Nephron progenitor cell (in vitro differentiated cells): ENCODE results near the gene AXIN1.

Experiments
- DNase-seq: peaks from one replicate; pipeline ENCODE4 v3.0.0; 2021
- H3K27ac Mint-ChIP-seq: 2 replicates; pipeline ENCODE4 v1.8.0; 2021; ENCODE audit warnings: mild to moderate bottlenecking, moderate library complexity, mixed read lengths
- H3K27me3 Mint-ChIP-seq: 2 replicates; pipeline ENCODE4 v1.8.0; 2021; ENCODE audit warnings: mild to moderate bottlenecking, low read depth, mixed read lengths; ENCODE audit not compliant: poor library complexity
- H3K36me3 Mint-ChIP-seq: 2 replicates; pipeline ENCODE4 v1.8.0; 2021; ENCODE audit warnings: low read depth, mixed read lengths
- H3K4me1 Mint-ChIP-seq: 2 replicates; pipeline ENCODE4 v1.8.0; 2021; ENCODE audit warnings: mixed read lengths
- H3K4me3 Mint-ChIP-seq: 2 replicates; pipeline ENCODE4 v1.8.0; 2021; ENCODE audit warnings: mild to moderate bottlenecking, moderate library complexity, mixed read lengths
- H3K9me3 Mint-ChIP-seq: 2 replicates; pipeline ENCODE4 v1.8.0; 2021; ENCODE audit warnings: mild to moderate bottlenecking, moderate library complexity, mixed read lengths
- TF ChIP-seq, protein P1 (sequence below): fragments of 200-600 bp; sonication (generic); IDR thresholded peaks from 2 replicates; pipeline ENCODE4 v1.5.0; 2021; ENCODE audit warnings: antibody characterized with exemption

The AXIN1 gene

DNA sequence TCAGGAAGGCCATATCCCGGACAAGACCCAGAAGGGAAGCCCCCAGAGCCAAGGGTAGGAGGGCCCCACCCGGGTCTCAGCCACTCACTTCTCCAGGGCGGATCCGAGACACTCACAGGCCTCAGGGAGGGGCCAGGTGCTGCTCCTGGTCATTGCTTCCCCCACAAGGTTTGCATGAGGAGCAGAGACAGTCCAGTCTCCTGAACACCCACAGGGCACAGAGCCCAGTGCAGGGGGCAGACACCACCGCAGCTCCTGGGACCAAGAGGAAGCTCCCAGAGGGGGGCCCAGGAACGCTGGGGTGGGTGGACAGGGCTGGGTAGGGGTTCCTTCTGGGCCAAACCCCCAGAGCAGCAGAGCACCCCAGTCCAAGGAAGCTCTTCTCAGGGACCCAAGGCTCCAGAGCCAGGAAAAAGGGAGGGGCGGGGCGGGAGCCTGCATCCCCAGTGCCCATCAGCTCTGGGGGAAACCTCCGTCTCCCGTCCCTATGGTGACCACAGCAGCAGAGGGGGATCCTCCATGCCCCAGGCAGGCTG, 18.5 kb upstream of the AXIN1 start:
- H3K9me3 Mint-ChIP-seq, result no peaks in the 10 kb centered on the region
- H3K27me3 Mint-ChIP-seq, result no peaks in the 10 kb centered on the region
- H3K36me3 Mint-ChIP-seq, result peaks cover 9% of the 10 kb centered on the region
- H3K4me1 Mint-ChIP-seq, result peaks cover 12% of the 10 kb centered on the region
- TF ChIP-seq, protein P1, sequence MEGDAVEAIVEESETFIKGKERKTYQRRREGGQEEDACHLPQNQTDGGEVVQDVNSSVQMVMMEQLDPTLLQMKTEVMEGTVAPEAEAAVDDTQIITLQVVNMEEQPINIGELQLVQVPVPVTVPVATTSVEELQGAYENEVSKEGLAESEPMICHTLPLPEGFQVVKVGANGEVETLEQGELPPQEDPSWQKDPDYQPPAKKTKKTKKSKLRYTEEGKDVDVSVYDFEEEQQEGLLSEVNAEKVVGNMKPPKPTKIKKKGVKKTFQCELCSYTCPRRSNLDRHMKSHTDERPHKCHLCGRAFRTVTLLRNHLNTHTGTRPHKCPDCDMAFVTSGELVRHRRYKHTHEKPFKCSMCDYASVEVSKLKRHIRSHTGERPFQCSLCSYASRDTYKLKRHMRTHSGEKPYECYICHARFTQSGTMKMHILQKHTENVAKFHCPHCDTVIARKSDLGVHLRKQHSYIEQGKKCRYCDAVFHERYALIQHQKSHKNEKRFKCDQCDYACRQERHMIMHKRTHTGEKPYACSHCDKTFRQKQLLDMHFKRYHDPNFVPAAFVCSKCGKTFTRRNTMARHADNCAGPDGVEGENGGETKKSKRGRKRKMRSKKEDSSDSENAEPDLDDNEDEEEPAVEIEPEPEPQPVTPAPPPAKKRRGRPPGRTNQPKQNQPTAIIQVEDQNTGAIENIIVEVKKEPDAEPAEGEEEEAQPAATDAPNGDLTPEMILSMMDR, result no peak
- no peak for DNase-seq
- H3K4me3 Mint-ChIP-seq, result peak overlapping the region; percentile 87
- no peak overlapping the region for H3K27ac Mint-ChIP-seq

GRCh38 chr16:370443-370842, 17.9 kb upstream of the AXIN1 start, which contains the start of gene MRPL28:
MRPL28 (minus strand) TSS chr16:370538; CDS start chr16:370218, 320 bp downstream.
- peak within 1 kb of the TSS; percentile 87 for H3K4me3 Mint-ChIP-seq
- peak within 1 kb of the TSS; percentile 19 for H3K27ac Mint-ChIP-seq
- no peaks in the 10 kb centered on the region for H3K9me3 Mint-ChIP-seq
- DNase-seq, result peak; percentile 94
- TF ChIP-seq, protein P1, result no peak
- H3K4me1 Mint-ChIP-seq, result peaks cover 12% of the 10 kb centered on the region
- H3K27me3 Mint-ChIP-seq, result peaks cover 2% of the 10 kb centered on the region
- peaks cover 9% of the 10 kb centered on the region for H3K36me3 Mint-ChIP-seq

GRCh38 chr16:369866-370436, 17.4 kb upstream of the AXIN1 start:
- Mint-ChIP-seq H3K9me3 (no peaks in the 10 kb centered on the region), H3K4me3 (peak overlapping the region; percentile 87), H3K36me3 (peaks cover 9% of the 10 kb centered on the region), H3K4me1 (peaks cover 12% of the 10 kb centered on the region), H3K27ac (no peak overlapping the region), H3K27me3 (peaks cover 4% of the 10 kb centered on the region)
- TF ChIP-seq, protein P1, result no peak
- no peak for DNase-seq

DNA sequence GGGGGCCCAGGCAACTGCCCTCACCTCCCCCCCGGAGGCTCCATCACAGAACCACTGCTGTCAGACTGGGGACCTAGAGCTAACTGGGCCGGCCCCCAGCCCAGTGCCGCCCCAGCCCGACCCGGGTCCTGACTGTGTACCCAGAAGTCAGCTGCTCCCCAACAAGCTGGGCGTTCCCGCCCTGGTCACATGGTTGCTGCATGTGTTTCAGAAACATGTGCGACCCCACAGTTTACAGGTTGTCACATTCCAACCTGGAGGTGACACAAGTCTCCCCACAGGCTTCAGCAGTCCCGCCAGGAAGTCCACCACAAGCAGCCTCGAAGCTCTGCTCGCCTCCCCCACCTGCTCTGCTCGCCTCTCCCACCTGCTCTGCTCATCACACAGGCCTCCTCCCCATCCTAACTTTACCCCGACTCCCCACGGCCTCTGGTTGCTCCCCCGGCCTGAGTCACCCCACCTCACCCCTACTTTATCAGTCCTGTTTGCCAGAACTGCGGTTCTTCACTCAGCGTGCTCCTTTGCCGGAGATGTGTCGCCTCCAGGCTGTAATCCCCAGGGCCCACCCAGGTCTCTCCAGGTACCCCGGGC, 16.8 kb upstream of the AXIN1 start:
- no peaks in the 10 kb centered on the region for H3K9me3 Mint-ChIP-seq
- no peak overlapping the region for H3K27ac Mint-ChIP-seq
- H3K27me3 Mint-ChIP-seq, result peaks cover 4% of the 10 kb centered on the region
- peaks cover 9% of the 10 kb centered on the region for H3K36me3 Mint-ChIP-seq
- peak overlapping the region; percentile 60 for H3K4me3 Mint-ChIP-seq
- DNase-seq, result no peak
- TF ChIP-seq, protein P1, result no peak
- peaks cover 12% of the 10 kb centered on the region for H3K4me1 Mint-ChIP-seq

DNA sequence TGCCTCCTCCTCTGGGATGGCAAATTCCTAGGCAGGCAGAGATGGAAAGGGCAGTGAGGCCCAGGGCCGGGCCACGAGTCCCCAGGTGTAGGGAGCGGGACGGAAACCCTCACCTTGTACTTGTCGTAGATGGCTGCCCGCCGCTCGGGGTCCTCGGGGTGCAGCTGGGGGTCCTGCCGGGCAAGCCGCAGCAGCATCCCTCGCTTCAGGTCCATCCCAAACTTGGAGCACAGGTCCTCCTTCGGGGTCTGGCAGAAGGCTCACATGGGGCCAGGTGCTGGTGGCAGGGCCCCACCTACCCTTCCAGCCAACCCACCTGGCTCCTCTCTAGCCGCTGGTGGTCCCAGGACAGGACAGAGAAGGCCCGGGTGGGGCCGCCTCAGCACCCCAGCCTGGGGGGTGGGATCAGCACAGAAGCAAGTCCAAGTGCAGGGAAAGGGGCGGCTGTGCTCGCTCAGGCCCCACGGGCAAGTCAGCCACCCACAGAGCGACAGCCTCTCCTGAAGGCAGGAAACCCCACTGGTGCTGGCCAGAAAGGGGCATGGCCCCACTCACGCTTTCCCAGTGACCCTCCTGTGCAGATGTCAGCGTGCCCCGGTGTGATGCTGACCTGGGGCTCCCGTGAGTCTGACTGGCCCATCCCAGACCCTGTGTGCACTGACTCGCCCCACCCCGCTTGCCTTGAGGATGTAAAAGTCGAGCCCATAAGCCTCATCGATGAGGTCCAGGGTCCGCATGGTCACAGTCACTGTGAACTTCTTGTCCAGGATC, 16.1 kb upstream of the AXIN1 start:
- H3K9me3 Mint-ChIP-seq, result no peaks in the 10 kb centered on the region
- peaks cover 9% of the 10 kb centered on the region for H3K36me3 Mint-ChIP-seq
- peaks cover 4% of the 10 kb centered on the region for H3K27me3 Mint-ChIP-seq
- no peak for DNase-seq
- TF ChIP-seq, protein P1, result no peak
- no peak overlapping the region for H3K27ac Mint-ChIP-seq
- H3K4me3 Mint-ChIP-seq, result no peak overlapping the region
- H3K4me1 Mint-ChIP-seq, result peaks cover 15% of the 10 kb centered on the region
